Middle frontal gyrus (tissue), 1 donor: ENCODE results near the gene TSKS.

Experiments
- DNase-seq: peaks from one replicate; pipeline ENCODE4 v3.0.0-alpha.2; 2015; ENCODE audit warnings: low spot score; ENCODE audit errors: extremely low spot score

Gene TSKS

GRCh38 chr19:49718511-49718910 lies 44.6 kb downstream of the TSKS start:
- DNase-seq = no peak

- DNase-seq = no peak
Observed at GRCh38 chr19:49716154-49716553, 47.0 kb downstream of the TSKS start.

- no peak for DNase-seq
Observed at GRCh38 chr19:49713236-49713845, 49.8 kb downstream of the TSKS start.

- no peak for DNase-seq
Observed at GRCh38 chr19:49712397-49712859, 50.7 kb downstream of the TSKS start.

GRCh38 chr19:49710372-49710951 lies 52.6 kb downstream of the TSKS start:
- DNase-seq = no peak

- no peak for DNase-seq
Observed at GRCh38 chr19:49705919-49706318, 57.2 kb downstream of the TSKS start.

- DNase-seq = no peak
Observed at GRCh38 chr19:49704888-49705642, 58.0 kb downstream of the TSKS start.

- DNase-seq = no peak
Observed at GRCh38 chr19:49701271-49701786, 61.8 kb downstream of the TSKS start.

- no peak for DNase-seq
Observed at GRCh38 chr19:49700563-49700962, 62.5 kb downstream of the TSKS start.

GRCh38 chr19:49699364-49699763 lies 63.7 kb downstream of the TSKS start:
- no peak for DNase-seq

- no peak for DNase-seq
Observed at GRCh38 chr19:49696865-49697264, 66.2 kb downstream of the TSKS start.

- no peak for DNase-seq
Observed at GRCh38 chr19:49696115-49696514, 67.0 kb downstream of the TSKS start.

- DNase-seq = no peak
Observed at GRCh38 chr19:49692147-49692506, 71.0 kb downstream of the TSKS start.

GRCh38 chr19:49691243-49692146 lies 71.6 kb downstream of the TSKS start:
- DNase-seq = peak; percentile 73

- DNase-seq = peak; percentile 85
Observed at GRCh38 chr19:49690656-49691242, 72.4 kb downstream of the TSKS start, which contains the start of gene CPT1C. Gene CPT1C (plus strand): TSS chr19:49691116. CDS start chr19:49692253, 1,137 bp downstream.

- DNase-seq = no peak
Observed at GRCh38 chr19:49690079-49690655, 72.9 kb downstream of the TSKS start.
